CD4-positive, alpha-beta T cell treated with Interleukin-12 subunit alpha and Interleukin-12 subunit beta, for 1 hour (primary cell): Measurements from ENCODE around the gene SHB.

ENCODE experiments used
- DNase-seq: peaks from one replicate; pipeline ENCODE4 v3.0.0-alpha.2; 2020

Gene SHB

GRCh38 chr9:38003946-38004808 lies 64.8 kb downstream of the SHB start:
- DNase-seq = no peak

- DNase-seq = peak; percentile 13
Observed at GRCh38 chr9:38003230-38003629, 65.8 kb downstream of the SHB start.

- DNase-seq = no peak
Observed at GRCh38 chr9:38001430-38001829, 67.6 kb downstream of the SHB start.

- DNase-seq = no peak
Observed at GRCh38 chr9:38000735-38001134, 68.3 kb downstream of the SHB start.

- no peak for DNase-seq
Observed at GRCh38 chr9:38000332-38000731, 68.7 kb downstream of the SHB start.

GRCh38 chr9:37999588-38000189 lies 69.3 kb downstream of the SHB start:
- DNase-seq = no peak

GRCh38 chr9:37998881-37999587 lies 70.0 kb downstream of the SHB start:
- DNase-seq = peak; percentile 6

- DNase-seq = no peak
Observed at GRCh38 chr9:37997636-37998374, 71.2 kb downstream of the SHB start.

GRCh38 chr9:37996819-37997217 lies 72.2 kb downstream of the SHB start:
- DNase-seq = no peak

- DNase-seq = no peak
Observed at GRCh38 chr9:37995961-37996818, 72.8 kb downstream of the SHB start.

GRCh38 chr9:37995348-37995737 lies 73.7 kb downstream of the SHB start:
- DNase-seq = no peak

- peak; percentile 24 for DNase-seq
Observed at GRCh38 chr9:37994639-37995347, 74.2 kb downstream of the SHB start.

- no peak for DNase-seq
Observed at GRCh38 chr9:37992924-37993349, 76.1 kb downstream of the SHB start.

- no peak for DNase-seq
Observed at GRCh38 chr9:37990404-37991015, 78.5 kb downstream of the SHB start.

GRCh38 chr9:37989701-37990100 lies 79.3 kb downstream of the SHB start:
- no peak for DNase-seq

- no peak for DNase-seq
Observed at GRCh38 chr9:37988602-37989001, 80.4 kb downstream of the SHB start.

GRCh38 chr9:37988041-37988440 lies 81.0 kb downstream of the SHB start:
- no peak for DNase-seq

- no peak for DNase-seq
Observed at GRCh38 chr9:37987467-37987981, 81.5 kb downstream of the SHB start.

GRCh38 chr9:37986771-37987258 lies 82.2 kb downstream of the SHB start:
- DNase-seq = no peak

- DNase-seq = no peak
Observed at GRCh38 chr9:37986001-37986400, 83.0 kb downstream of the SHB start.
